GM12801 (cell line): Measurements from ENCODE around the gene ATP5F1D.

ENCODE experiments used
- CTCF ChIP-seq: IDR thresholded peaks from one replicate; pipeline ENCODE4 v1.5.1; 2011; ENCODE audit warnings: control low read depth; ENCODE audit not compliant: insufficient read length; ENCODE audit errors: extremely low read depth

Gene ATP5F1D

GRCh38 chr19:1237027-1237659 lies 4.4 kb upstream of the ATP5F1D start:
- TF ChIP-seq CTCF = no peak

- TF ChIP-seq CTCF = no peak
Observed at GRCh38 chr19:1237754-1238368, 3.7 kb upstream of the ATP5F1D start, which contains the start of gene CBARP. CBARP (minus strand) TSS chr19:1238005; CDS start chr19:1236100, 1,905 bp downstream.

GRCh38 chr19:1238369-1239303 lies 2.9 kb upstream of the ATP5F1D start:
- no peak for TF ChIP-seq CTCF

- TF ChIP-seq CTCF = no peak
Observed at GRCh38 chr19:1239420-1239795, 2.1 kb upstream of the ATP5F1D start.

GRCh38 chr19:1239796-1240737 lies 1.5 kb upstream of the ATP5F1D start:
- no peak for TF ChIP-seq CTCF

GRCh38 chr19:1240925-1241324 lies 626 bp upstream of the ATP5F1D start:
- TF ChIP-seq CTCF = no peak
